A204.1 (cell line): ENCODE results near the gene HHIPL1.
"Not testable (repeated sequence)": the region's sequence is repeated elsewhere in the genome, so short reads cannot be mapped to it uniquely, and the experiment has no call there.

Source experiments
- FAIRE-seq: peaks from 2 replicates; lab custom pipeline; 2012; peaks lifted over from hg19 to GRCh38; lab: Jason Lieb, UNC

The HHIPL1 gene

GRCh38 chr14:99661206-99661605 lies 16.3 kb downstream of the HHIPL1 start:
- not testable (repeated sequence) for FAIRE-seq

- no peak for FAIRE-seq
Observed at GRCh38 chr14:99662846-99663245, 17.9 kb downstream of the HHIPL1 start.

DNA sequence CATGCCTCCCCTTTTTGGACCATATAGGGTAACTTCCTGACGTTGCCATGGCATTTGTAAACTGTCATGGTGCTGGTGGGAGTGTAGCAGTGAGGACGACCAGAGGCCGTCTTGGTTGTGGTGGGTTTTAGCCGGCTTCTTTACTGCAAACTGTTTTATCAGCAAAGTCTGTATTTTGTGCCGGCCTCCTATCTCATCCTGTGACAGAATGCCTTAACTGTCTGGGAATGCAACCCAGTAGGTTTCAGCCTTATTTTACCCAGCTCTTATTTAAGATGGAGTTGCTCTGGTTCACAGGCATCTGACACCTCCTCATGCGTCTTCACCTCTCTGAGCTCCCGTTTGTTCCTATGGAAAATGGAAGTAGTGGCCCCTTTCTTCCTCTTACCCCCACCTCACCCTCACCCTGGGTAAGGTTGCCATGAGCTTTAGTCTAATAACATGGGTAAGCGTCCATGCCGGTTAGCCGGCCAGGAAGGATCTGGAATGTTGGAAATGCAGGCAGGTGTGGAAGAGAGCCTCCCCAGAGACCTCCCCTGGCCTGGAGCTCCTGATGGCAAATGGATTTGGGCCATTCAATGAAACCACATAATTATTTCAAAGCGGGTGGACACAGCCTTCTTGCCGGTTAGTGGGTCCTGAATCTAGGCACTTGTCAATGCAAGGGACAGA lies 18.6 kb downstream of the HHIPL1 start:
- FAIRE-seq, result no peak

DNA sequence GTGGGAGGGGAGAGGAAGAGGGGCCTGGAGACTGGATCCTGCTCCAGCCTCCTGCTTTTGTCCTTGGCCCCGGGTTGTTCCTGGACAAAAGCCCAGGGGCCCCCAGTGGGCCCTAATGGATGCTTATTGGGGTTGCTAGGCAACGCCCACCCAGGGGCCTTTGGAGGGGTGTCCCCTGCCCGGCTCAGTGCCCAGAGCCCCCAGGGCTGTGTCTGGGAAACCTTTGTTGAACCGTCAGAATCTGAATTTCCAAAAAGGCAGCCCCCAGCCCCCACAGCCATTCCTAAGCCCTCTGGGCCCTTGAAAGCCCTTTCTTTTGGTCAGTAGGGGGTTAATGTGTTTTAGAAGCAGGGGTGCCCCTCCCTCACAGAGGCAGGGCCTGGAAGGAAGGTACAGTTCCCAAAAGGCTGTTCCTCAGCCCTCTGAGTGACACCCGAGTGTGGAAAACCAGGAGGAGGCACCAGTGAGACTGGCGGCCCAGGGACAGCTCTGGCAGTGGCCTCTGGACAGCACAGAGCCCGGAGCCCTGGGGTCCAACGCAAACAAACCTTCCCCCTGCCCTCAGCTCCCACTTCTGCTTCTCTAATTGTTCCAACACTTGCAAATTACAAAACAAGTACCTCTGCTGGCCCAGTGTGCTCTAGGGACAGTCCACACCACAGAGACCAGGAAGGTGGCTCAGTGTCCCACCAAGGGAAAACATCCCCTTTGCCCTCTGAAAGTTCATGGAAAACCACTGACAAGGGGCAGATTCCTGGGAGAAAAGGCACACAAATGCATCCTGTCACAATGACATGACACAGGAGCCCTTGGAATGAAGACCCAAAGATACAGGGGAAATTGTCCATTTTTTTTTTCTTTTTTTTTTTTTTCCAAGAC lies 19.4 kb downstream of the HHIPL1 start:
- no peak for FAIRE-seq

GRCh38 chr14:99664937-99665273 lies 20.0 kb downstream of the HHIPL1 start:
- no peak for FAIRE-seq

DNA sequence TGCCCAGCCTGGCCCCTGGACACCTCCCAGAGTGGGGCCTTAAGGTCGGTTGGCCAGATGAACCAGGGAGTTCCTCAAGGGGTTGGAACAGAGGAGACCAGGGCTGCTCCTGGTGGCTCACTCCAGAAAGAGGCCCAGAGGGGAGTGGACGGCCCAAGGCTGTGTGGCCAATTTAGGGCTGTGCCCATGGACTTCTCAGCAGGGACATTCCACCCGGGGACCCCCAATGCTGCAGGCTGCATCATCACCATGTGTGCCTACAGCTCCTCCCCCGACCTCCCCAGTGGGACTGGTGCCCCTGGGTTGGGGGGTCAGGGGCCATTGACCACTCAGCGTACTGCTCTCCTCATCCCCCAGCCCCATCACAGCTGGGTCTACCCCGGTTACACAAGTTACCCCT lies 21.6 kb downstream of the HHIPL1 start:
- no peak for FAIRE-seq

DNA sequence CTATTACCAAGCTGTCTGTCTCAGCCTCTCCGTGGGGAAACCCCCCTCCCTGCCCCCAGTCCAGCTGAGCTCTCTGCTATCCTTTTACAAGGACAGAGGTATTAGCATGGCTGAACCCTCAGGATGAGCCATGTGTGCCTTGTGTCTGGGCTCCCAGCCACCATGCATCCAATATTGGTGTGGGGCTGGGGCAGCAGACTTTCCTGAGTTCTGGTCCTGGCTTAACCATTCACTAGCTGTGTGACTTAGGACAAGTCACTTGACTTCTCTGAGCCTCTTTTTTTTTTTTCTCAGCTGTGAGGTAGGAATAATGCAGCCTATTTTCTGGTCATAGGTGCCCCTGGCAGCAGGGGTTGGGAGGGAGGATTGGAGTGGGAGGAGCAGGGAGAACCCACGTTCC lies 22.1 kb downstream of the HHIPL1 start:
- FAIRE-seq, result no peak

DNA sequence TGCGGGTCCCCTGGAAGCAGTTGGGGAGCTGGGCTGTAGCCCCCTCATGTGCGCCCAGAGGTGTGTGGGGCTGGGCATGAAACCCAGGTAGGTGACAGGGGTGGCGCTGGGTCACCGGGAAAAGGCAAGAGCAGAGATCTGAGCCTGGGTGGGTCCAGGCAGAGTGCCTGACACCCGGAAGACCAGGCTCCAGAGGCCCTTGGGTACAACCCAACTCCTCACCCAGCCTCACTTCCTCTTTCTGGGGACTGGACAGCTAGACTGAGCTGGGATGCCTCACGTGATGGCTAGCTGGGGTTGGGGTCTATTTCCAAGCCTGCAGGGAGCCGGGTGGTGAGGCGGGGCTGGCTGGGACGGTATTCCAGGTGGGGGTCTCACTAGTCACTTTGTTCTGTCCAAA lies 22.9 kb downstream of the HHIPL1 start:
- no peak for FAIRE-seq

GRCh38 chr14:99668307-99669295 lies 23.7 kb downstream of the HHIPL1 start:
- FAIRE-seq, result no peak

- no peak for FAIRE-seq
Observed at GRCh38 chr14:99670361-99671234, 25.7 kb downstream of the HHIPL1 start.

DNA sequence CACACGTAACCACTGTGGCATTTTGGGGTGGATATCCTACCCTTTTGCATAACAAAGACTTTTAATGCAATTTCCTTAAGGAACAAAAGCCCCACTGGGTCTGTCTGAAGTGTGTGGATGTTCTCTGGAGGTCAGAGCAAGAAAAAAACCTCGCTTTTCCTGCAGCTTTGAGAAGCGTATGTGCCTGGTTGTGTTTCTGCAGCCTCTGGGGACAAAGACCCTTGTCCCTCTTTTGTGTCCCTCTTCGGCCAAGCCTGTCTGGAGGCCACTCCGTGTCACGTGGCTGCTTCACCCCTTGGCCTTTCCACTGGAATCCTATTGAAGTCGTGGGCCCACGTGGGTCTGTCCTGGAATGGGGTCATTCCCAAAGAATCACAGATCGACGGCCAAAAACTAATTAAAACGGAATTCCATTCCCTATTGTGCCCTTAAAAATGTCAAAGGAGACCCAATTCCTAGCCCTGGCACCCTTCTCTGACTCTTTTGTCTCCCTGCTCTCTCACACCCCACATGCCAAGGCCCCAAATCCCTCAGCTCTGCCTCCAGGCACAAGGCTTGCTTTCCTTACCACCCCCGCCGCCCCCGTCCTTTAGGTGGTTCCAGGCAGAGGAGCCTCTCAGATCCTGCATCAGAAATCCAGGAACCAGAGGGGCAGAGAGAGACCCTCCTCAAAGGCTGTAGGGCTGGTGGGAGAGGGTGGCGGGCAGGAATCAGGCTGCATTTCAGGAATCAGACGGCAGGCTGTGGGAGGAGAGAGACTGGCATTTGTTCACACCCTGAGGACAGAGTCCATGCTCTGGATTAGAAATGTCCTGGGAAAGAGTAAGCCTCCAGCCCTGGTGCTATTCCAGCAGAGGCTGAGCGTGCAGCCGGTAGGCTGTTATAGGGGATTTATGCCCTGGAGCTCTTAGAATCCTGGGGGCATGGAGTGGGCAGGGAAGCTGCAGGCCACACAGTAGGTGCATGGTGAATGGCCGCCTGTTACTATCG lies 26.6 kb downstream of the HHIPL1 start:
- FAIRE-seq, result no peak

GRCh38 chr14:99672506-99673304 lies 27.8 kb downstream of the HHIPL1 start:
- no peak for FAIRE-seq

GRCh38 chr14:99673305-99674063 lies 28.6 kb downstream of the HHIPL1 start:
- no peak for FAIRE-seq

DNA sequence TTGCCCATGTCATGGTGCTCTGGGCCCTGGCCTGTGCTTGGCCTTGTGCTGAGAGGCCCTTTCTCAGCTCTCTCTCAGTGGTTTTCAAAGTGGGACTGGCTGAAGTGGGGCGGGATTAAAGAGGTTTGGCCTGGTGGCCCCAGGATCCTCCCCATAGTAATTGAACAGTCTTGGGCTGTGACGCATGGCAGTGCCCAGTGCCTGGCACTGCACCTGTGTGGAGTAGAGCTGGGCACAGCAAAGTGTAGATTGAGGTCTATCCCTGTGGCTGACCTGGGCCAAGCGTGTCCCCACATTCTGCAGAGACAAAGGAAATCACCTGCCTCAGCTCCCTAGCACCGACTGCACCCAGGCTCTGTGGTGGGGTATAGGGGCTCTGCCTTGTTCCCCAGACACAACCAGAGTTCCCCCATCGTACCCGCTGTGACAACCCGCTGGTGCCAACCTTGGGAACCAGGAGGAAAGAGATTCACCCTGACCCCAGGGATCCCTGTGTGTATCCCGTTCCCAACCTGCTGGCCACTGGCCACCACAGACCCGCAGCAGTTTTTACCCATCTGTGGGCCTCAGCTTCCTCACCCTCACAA lies 29.2 kb downstream of the HHIPL1 start:
- FAIRE-seq, result no peak

- FAIRE-seq, result no peak
Observed at GRCh38 chr14:99674776-99675381, 29.9 kb downstream of the HHIPL1 start.

- FAIRE-seq, result no peak
Observed at GRCh38 chr14:99675382-99675835, 30.5 kb downstream of the HHIPL1 start.

DNA sequence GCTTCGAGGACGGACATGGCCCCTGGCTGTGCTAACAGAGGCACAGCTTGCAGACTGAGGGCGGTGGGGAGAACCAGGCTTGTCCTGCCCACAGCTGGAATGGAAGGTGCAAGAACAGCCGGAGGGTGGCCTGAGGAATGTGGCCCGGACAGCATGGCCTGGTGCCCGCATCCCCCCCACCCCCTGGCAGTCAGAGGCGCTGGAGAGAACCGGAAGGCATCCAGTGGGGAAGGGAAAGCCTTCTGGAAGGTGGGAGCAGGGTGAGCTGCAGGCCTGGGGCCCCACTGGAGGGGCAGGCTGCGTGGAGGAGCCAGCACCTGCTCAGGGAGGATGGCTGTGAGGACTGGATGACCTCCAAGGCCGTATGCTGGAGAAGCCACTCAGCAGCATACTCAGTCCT lies 31.0 kb downstream of the HHIPL1 start:
- no peak for FAIRE-seq

DNA sequence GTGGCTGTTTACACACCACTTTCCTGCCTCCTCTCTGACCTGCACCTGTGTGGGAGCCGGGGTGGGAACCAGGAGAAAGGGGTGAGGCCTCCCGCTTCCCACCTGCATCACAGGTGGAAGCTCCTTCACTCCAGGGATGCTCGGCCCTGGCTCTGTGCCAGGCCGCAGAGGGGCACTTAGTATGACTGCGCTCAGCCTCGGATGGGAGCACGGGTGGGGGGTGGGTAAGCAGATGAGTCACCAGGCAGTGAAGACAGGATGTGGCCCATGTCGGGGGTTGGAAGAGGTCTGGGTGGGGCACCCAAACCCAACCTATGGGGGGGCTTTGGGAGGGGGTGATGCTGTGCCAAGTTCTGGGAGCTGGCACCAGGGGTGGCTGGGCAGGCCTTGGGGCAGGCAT lies 31.7 kb downstream of the HHIPL1 start:
- no peak for FAIRE-seq
